ENCODE data around the gene HES7.

DNA sequence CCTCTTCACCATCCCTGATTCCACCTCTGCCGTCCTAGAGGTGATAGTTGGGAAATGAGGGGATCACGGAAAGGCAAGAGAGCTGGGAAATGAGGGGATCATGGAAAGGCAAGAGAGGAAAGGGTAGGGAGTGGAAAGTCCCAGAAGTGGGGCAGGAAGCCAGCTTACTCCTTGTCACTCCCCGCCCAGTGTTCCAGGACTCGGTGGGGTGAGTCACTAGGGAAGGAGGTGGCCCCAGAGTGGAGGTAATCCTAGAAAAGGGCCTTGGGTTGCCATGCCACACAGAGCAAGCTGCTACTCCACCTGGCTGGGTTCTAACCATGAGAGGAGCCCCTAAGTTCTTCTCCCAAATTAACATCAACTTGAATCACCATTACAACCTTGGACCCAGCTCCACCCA is 20.4 kb downstream of the HES7 start:
- TF ChIP-seq, protein P1, sequence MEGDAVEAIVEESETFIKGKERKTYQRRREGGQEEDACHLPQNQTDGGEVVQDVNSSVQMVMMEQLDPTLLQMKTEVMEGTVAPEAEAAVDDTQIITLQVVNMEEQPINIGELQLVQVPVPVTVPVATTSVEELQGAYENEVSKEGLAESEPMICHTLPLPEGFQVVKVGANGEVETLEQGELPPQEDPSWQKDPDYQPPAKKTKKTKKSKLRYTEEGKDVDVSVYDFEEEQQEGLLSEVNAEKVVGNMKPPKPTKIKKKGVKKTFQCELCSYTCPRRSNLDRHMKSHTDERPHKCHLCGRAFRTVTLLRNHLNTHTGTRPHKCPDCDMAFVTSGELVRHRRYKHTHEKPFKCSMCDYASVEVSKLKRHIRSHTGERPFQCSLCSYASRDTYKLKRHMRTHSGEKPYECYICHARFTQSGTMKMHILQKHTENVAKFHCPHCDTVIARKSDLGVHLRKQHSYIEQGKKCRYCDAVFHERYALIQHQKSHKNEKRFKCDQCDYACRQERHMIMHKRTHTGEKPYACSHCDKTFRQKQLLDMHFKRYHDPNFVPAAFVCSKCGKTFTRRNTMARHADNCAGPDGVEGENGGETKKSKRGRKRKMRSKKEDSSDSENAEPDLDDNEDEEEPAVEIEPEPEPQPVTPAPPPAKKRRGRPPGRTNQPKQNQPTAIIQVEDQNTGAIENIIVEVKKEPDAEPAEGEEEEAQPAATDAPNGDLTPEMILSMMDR (conservative IDR thresholded peaks at IDR 0.05 in 1 of 2, IDR thresholded peaks at IDR 0.05 in 1 of 2; ENCODE audit: extremely low read depth in 1 of 2, insufficient read depth in 1 of 2, low read depth in 1 of 2, low read length in 2 of 2): no peak
- no peak for TF ChIP-seq EZH2 (IDR thresholded peaks at IDR 0.05; ENCODE audit: borderline replicate concordance, low read length)
